Measurements from ENCODE around the gene SLC25A20. TPM values are rescaled to one million over a fixed set of nuclear protein-coding genes. Genes with fewer than 3 reads are reported as not detected.

Gene SLC25A20
- total RNA-seq, 4 donors from 2014 or later: 7.7 to 41.8 (median 15.3) TPM

DNA sequence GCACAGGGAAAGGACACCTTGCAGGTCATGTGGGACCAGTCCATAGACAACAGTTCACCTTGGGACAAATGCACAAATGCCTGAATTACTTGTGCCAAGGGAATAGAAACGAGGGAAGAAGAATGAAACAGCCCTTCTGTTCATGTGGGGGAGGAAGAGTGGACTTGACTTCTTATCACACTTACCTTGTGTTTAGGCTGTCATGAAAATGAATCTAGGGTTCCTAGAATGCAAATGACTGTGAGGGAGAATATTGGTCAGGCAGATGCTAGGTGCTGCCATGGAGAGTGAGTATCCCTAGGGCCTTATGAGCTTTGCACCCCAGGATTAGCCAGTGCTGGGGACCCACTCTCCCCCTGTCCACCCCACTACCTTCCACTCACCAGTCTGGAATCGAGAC lies 40.0 kb downstream of the SLC25A20 start:
- no peak for DNase-seq
- Histone ChIP-seq H3K4me1 (no peaks in the 10 kb centered on the region), H3K36me3 (no peaks in the 10 kb centered on the region), H3K27ac (no peak overlapping the region), H3K4me3 (no peak overlapping the region), H3K9me3 (no peaks in the 10 kb centered on the region), H3K27me3 (no peaks in the 10 kb centered on the region)
- intact Hi-C loops (cut with DNase I; ENCODE audit: low total_unique reads): no loop called here
- TF ChIP-seq CTCF (IDR thresholded peaks at IDR 0.05) (no peak), POLR2A (IDR thresholded peaks at IDR 0.05) (no peak)

GRCh38 chr3:48857641-48858040 lies 41.0 kb downstream of the SLC25A20 start:
- H3K27me3 ChIP-seq: no peaks in the 10 kb centered on the region
- TF ChIP-seq POLR2A (IDR thresholded peaks at IDR 0.05): no peak
- no peak overlapping the region for H3K27ac ChIP-seq
- H3K4me3 ChIP-seq: no peak overlapping the region
- H3K36me3 ChIP-seq: no peaks in the 10 kb centered on the region
- no peaks in the 10 kb centered on the region for H3K9me3 ChIP-seq
- intact Hi-C loops (cut with DNase I; ENCODE audit: low total_unique reads): no loop called here
- DNase-seq: no peak
- H3K4me1 ChIP-seq: no peaks in the 10 kb centered on the region

DNA sequence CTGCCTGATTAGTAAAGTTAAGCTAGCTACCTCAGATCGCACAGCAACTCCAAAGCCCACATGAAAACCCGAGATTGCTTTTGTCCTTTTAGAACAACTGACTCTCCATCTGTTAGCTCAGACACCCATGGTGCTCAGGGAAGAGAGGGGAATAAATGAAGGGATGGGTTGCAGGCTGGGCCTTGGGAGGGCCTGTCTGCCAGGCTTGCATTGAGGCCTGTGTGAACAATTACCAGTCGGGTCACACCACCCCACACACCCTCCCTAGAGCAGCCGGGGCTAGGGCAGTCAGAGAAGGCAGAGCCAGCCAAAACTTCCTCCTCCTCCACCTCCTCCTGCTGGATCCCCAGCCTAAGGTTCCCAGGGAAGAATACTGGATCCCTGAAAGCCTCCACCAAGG lies 42.2 kb downstream of the SLC25A20 start:
- intact Hi-C loops (cut with DNase I; ENCODE audit: low total_unique reads): no loop called here
- Histone ChIP-seq H3K36me3 (no peaks in the 10 kb centered on the region), H3K4me3 (no peak overlapping the region), H3K27ac (no peak overlapping the region), H3K4me1 (no peaks in the 10 kb centered on the region), H3K9me3 (no peaks in the 10 kb centered on the region), H3K27me3 (no peaks in the 10 kb centered on the region)
- no peak for DNase-seq
- TF ChIP-seq POLR2A (IDR thresholded peaks at IDR 0.05) (no peak), CTCF (IDR thresholded peaks at IDR 0.05) (no peak)

DNA sequence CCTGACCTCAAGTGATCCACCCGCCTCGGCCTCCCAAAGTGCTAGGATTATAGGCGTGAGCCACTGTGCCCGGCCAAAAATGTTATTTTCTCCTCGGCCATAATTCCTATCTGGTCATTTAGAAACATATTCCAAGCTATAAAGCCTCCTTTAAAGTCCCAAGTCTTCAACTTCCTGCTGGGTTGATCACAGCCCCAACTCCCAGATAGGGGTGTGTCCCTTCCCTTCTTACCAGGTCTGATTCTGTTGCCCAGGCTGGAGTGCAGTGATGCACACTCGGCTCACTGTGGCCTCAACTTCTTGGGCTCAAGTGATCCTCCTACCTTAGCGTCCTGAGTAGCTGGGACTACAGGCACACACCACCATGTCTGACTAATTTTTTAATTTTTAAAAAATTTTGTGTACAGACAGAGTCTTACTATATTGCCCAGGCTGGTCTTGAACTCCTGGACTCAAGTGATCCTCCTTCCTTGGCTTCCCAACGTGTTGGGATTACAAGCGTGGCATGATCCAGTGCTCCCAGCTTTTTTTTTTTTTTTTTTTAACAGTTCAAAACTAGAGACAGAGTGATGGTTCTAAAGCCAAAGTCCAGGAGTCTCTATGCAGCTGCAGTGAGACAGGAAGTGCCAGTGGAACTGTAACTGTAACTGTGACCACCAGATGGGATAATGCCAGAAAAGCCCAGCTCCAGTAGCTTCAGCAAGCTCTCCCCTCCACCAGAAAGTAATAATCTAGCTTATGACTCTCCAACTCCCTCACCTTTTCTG lies 42.8 kb downstream of the SLC25A20 start:
- no peak overlapping the region for H3K4me3 ChIP-seq
- intact Hi-C loops (cut with DNase I; ENCODE audit: low total_unique reads): no loop called here
- no peak overlapping the region for H3K27ac ChIP-seq
- no peaks in the 10 kb centered on the region for H3K9me3 ChIP-seq
- no peaks in the 10 kb centered on the region for H3K4me1 ChIP-seq
- H3K36me3 ChIP-seq: no peaks in the 10 kb centered on the region
- DNase-seq: no peak
- TF ChIP-seq POLR2A (IDR thresholded peaks at IDR 0.05) (no peak), CTCF (IDR thresholded peaks at IDR 0.05) (no peak)
- H3K27me3 ChIP-seq: no peaks in the 10 kb centered on the region

- TF ChIP-seq POLR2A (IDR thresholded peaks at IDR 0.05): no peak
- no peak for TF ChIP-seq CTCF (IDR thresholded peaks at IDR 0.05)
- Histone ChIP-seq H3K9me3 (no peaks in the 10 kb centered on the region), H3K4me1 (no peaks in the 10 kb centered on the region), H3K27me3 (no peaks in the 10 kb centered on the region), H3K4me3 (no peak overlapping the region), H3K36me3 (no peaks in the 10 kb centered on the region), H3K27ac (no peak overlapping the region)
- intact Hi-C loops (cut with DNase I; ENCODE audit: low total_unique reads): no loop called here
- DNase-seq: no peak
These were observed 46.5 kb downstream of the SLC25A20 start for GRCh38 chr3:48852151-48852550.

Data from uterus (tissue), 4 donors.